HG03175 (cell line): ENCODE data around the gene IGF1R.

ENCODE experiments used
- ATAC-seq: cut with Tn5 transposase; IDR thresholded peaks from one replicate; pipeline ENCODE4 v1.9.1; 2021; ENCODE audit warnings: mild to moderate bottlenecking, moderate library complexity; ENCODE audit not compliant: unreplicated experiment

Gene IGF1R

GRCh38 chr15:98813951-98814350, 165.6 kb downstream of the IGF1R start:
- no peak for ATAC-seq

GRCh38 chr15:98815207-98815606, 166.9 kb downstream of the IGF1R start:
- ATAC-seq: no peak

GRCh38 chr15:98817745-98818144, 169.4 kb downstream of the IGF1R start:
- no peak for ATAC-seq

GRCh38 chr15:98823012-98823458, 174.7 kb downstream of the IGF1R start:
- no peak for ATAC-seq

GRCh38 chr15:98823616-98824015, 175.3 kb downstream of the IGF1R start:
- ATAC-seq: no peak

- ATAC-seq: no peak
Observed at GRCh38 chr15:98824595-98824994, 176.3 kb downstream of the IGF1R start.

GRCh38 chr15:98826658-98827057, 178.3 kb downstream of the IGF1R start:
- no peak for ATAC-seq

GRCh38 chr15:98827217-98827616, 178.9 kb downstream of the IGF1R start:
- no peak for ATAC-seq

- ATAC-seq: no peak
Observed at GRCh38 chr15:98830034-98830634, 181.8 kb downstream of the IGF1R start.

GRCh38 chr15:98834976-98835375, 186.6 kb downstream of the IGF1R start:
- ATAC-seq: no peak

GRCh38 chr15:98835876-98836275, 187.5 kb downstream of the IGF1R start:
- ATAC-seq: no peak

GRCh38 chr15:98838387-98839259, 190.3 kb downstream of the IGF1R start:
- ATAC-seq: no peak

GRCh38 chr15:98840053-98840452, 191.7 kb downstream of the IGF1R start:
- ATAC-seq: no peak

GRCh38 chr15:98841419-98841970, 193.2 kb downstream of the IGF1R start:
- no peak for ATAC-seq

- no peak for ATAC-seq
Observed at GRCh38 chr15:98842192-98842972, 194.0 kb downstream of the IGF1R start.

- ATAC-seq: no peak
Observed at GRCh38 chr15:98842973-98843285, 194.6 kb downstream of the IGF1R start.

GRCh38 chr15:98843844-98844243, 195.5 kb downstream of the IGF1R start:
- ATAC-seq: no peak

- no peak for ATAC-seq
Observed at GRCh38 chr15:98844261-98844660, 195.9 kb downstream of the IGF1R start.

GRCh38 chr15:98845138-98845884, 197.0 kb downstream of the IGF1R start:
- ATAC-seq: no peak

- peak; percentile 41 for ATAC-seq
Observed at GRCh38 chr15:98850961-98851572, 202.7 kb downstream of the IGF1R start.
